CD14-positive monocyte (primary cell): ENCODE results near the gene ELFN1. TPM values are rescaled to one million over a fixed set of nuclear protein-coding genes. Genes with fewer than 3 reads are reported as not detected.

Experiments
- DNase-seq, 3 donors: peaks; one replicate each; pipeline ENCODE4 v3.0.0-alpha.2; 2011 to 2022
- H2AFZ ChIP-seq: 2 replicates; pipeline ENCODE4 v1.6.0; 2012; ENCODE audit warnings: mild to moderate bottlenecking, low read depth, low read length, inconsistent platforms; ENCODE audit not compliant: insufficient read depth, poor library complexity, severe bottlenecking
- H3K27ac ChIP-seq, 2 donors: 1 replicate in 1 of 2; 2 replicates in 1 of 2; pipeline ENCODE4 v1.5.1; 2012 to 2013; ENCODE audit warnings: low read length in 2 of 2, control low read depth in 1 of 2, inconsistent platforms in 1 of 2, low read depth in 1 of 2, mild to moderate bottlenecking in 1 of 2
- H3K27me3 ChIP-seq, 2 donors: one replicate each; pipeline versions ENCODE4 v1.6.0 to v1.6.1; 2011 to 2013; ENCODE audit warnings: low read length in 2 of 2; ENCODE audit not compliant: control insufficient read depth in 2 of 2, insufficient read depth in 2 of 2
- H3K36me3 ChIP-seq, 2 donors: replicated peaks in 1 of 2; 1 replicate in 1 of 2; 2 replicates in 1 of 2; pipeline versions ENCODE4 v1.5.1 to v1.6.1; 2012 to 2013; ENCODE audit warnings: low read length in 2 of 2, control low read depth in 1 of 2, inconsistent platforms in 1 of 2, mild to moderate bottlenecking in 1 of 2; ENCODE audit not compliant: insufficient read depth in 2 of 2, control insufficient read depth in 1 of 2
- H3K4me1 ChIP-seq, 2 donors: 1 replicate in 1 of 2; 2 replicates in 1 of 2; pipeline versions ENCODE4 v1.5.1 to v1.6.1; 2012 to 2013; ENCODE audit warnings: low read length in 2 of 2, control low read depth in 1 of 2, inconsistent platforms in 1 of 2, mild to moderate bottlenecking in 1 of 2, moderate library complexity in 1 of 2; ENCODE audit not compliant: insufficient read depth in 2 of 2, control insufficient read depth in 1 of 2
- H3K4me2 ChIP-seq: replicated peaks from 2 replicates; pipeline ENCODE3; 2012; ENCODE audit warnings: low read length, moderate library complexity, mild to moderate bottlenecking; ENCODE audit not compliant: poor library complexity, severe bottlenecking; ENCODE audit errors: extremely low read depth
- H3K4me3 ChIP-seq, 3 experiments: fragments of 200-600 bp in 1 of 3; sonication (generic) in 1 of 3; replicated peaks in 1 of 3; 1 replicate in 2 of 3; 2 replicates in 1 of 3; pipeline ENCODE4 v1.5.1; 2011 to 2013; ENCODE audit warnings: low read length in 3 of 3, mild to moderate bottlenecking in 3 of 3, control low read depth in 2 of 3, low read depth in 2 of 3, inconsistent platforms in 1 of 3, moderate library complexity in 1 of 3
- H3K79me2 ChIP-seq: 2 replicates; pipeline ENCODE4 v1.6.0; 2012; ENCODE audit warnings: mild to moderate bottlenecking, control low read depth, inconsistent platforms, low read length, moderate library complexity; ENCODE audit not compliant: insufficient read depth
- H3K9ac ChIP-seq: 2 replicates; pipeline ENCODE4 v1.6.0; 2017; ENCODE audit warnings: low read length, mild to moderate bottlenecking; ENCODE audit not compliant: insufficient read depth, poor library complexity, severe bottlenecking
- H3K9me3 ChIP-seq, 2 donors: replicated peaks in 1 of 2; 1 replicate in 1 of 2; 2 replicates in 1 of 2; pipeline versions ENCODE4 v1.5.1 to v1.6.1; 2012 to 2013; ENCODE audit warnings: low read length in 2 of 2, control low read depth in 1 of 2; ENCODE audit not compliant: control insufficient read depth in 1 of 2, insufficient read depth in 1 of 2
- H4K20me1 ChIP-seq: 2 replicates; pipeline ENCODE4 v1.6.0; 2012; ENCODE audit warnings: mild to moderate bottlenecking, low read length, control low read depth, moderate library complexity; ENCODE audit not compliant: insufficient read depth
- H3K27ac Mint-ChIP-seq, 7 donors: one replicate each; pipeline ENCODE4 v1.8.0; 2020; ENCODE audit warnings: mild to moderate bottlenecking in 7 of 7, mixed read lengths in 7 of 7, moderate library complexity in 6 of 7, inconsistent platforms in 2 of 7
- H3K27me3 Mint-ChIP-seq, 3 donors: one replicate each; pipeline ENCODE4 v1.8.0; 2021 to 2022; ENCODE audit warnings: low read depth in 3 of 3, mild to moderate bottlenecking in 3 of 3, mixed read lengths in 3 of 3, moderate library complexity in 3 of 3, inconsistent platforms in 1 of 3
- H3K36me3 Mint-ChIP-seq, 2 donors: one replicate each; pipeline ENCODE4 v1.8.0; 2020; ENCODE audit warnings: mixed read lengths in 2 of 2, inconsistent platforms in 1 of 2, mild to moderate bottlenecking in 1 of 2
- H3K4me1 Mint-ChIP-seq: one replicate; pipeline ENCODE4 v1.8.0; 2020; ENCODE audit warnings: mild to moderate bottlenecking, mixed read lengths
- H3K4me3 Mint-ChIP-seq, 2 donors: one replicate each; pipeline ENCODE4 v1.8.0; 2020; ENCODE audit warnings: mild to moderate bottlenecking in 2 of 2, mixed read lengths in 2 of 2, moderate library complexity in 1 of 2
- H3K9me3 Mint-ChIP-seq, 7 donors: one replicate each; pipeline ENCODE4 v1.8.0; 2020 to 2022; ENCODE audit warnings: mixed read lengths in 7 of 7, mild to moderate bottlenecking in 6 of 7, moderate library complexity in 6 of 7, inconsistent platforms in 2 of 7
- WGBS: methylation state at CpG from one replicate; pipeline ENCODE4 v1.1.5; 2013; ENCODE audit warnings: missing lambda C conversion rate; ENCODE audit not compliant: insufficient coverage; 5-methylcytosine and 5-hydroxymethylcytosine counted together
- intact Hi-C, 2 donors: fragments of 100-400 bp; cut with micrococcal nuclease; formaldehyde crosslinking; loops; one replicate each; pipeline versions ENCODE4 v1.15.0 to v1.15.1; 2023
- polyA plus RNA-seq, 3 donors: library from polyadenylated mRNA; depleted of rRNA in 1 of 3; unstranded in 2 of 3; stranded (reverse) in 1 of 3; fragments of 300-500 nt in 2 of 3; fragments of >200 nt in 1 of 3; fragmentation: Illumina TruSeq in 2 of 3; gene quantifications; 1 replicate in 2 of 3; 2 replicates in 1 of 3; pipeline ENCODE4 v1.2.3, GENCODE V29; 2012 to 2021
- TF ChIP-seq, protein P1 (sequence below): fragments of 200-600 bp; IDR thresholded peaks from one replicate; pipeline ENCODE4 v1.8.0; 2022; ENCODE audit warnings: antibody characterized with exemption, mild to moderate bottlenecking

The ELFN1 gene
- polyA plus RNA-seq, 3 donors, result not detected

DNA sequence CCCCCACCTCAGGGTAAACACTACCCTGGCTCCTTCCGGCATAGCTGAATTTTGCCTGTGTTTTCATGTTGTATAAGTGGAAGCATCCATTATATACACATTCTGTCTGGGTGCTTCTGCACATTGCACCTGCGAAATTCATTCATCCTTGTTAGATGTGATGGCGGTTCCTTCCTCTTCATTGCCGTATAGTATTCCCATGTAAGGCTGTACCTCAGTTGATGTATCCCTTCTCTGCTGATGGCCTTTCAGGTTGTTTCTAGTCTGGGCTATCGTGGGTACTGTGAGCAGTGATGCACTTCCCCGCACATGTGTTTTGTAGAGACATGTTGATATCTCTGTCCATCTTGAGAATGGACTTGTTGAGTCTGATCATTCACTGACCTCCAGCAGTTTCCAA, 28.9 kb downstream of the ELFN1 start:
- Mint-ChIP-seq H3K9me3 (peaks cover 9 to 22% (median 16%) of the 10 kb centered on the region in 7 donors), H3K4me1 (no peaks in the 10 kb centered on the region), H3K4me3 (no peak overlapping the region), H3K27me3 (peaks cover 5 to 20% (median 7%) of the 10 kb centered on the region in 3 donors), H3K36me3 (no peaks in the 10 kb centered on the region), H3K27ac (no peak overlapping the region)
- 98% methylated on average over 5 of the region's 6 CpGs for WGBS
- peaks cover 5 to 8% of the 10 kb centered on the region in 2 donors for H3K9me3 ChIP-seq
- no peak for DNase-seq
- H3K4me2 ChIP-seq, result no peak overlapping the region
- no peaks in the 10 kb centered on the region for H3K27me3 ChIP-seq
- TF ChIP-seq, protein P1, sequence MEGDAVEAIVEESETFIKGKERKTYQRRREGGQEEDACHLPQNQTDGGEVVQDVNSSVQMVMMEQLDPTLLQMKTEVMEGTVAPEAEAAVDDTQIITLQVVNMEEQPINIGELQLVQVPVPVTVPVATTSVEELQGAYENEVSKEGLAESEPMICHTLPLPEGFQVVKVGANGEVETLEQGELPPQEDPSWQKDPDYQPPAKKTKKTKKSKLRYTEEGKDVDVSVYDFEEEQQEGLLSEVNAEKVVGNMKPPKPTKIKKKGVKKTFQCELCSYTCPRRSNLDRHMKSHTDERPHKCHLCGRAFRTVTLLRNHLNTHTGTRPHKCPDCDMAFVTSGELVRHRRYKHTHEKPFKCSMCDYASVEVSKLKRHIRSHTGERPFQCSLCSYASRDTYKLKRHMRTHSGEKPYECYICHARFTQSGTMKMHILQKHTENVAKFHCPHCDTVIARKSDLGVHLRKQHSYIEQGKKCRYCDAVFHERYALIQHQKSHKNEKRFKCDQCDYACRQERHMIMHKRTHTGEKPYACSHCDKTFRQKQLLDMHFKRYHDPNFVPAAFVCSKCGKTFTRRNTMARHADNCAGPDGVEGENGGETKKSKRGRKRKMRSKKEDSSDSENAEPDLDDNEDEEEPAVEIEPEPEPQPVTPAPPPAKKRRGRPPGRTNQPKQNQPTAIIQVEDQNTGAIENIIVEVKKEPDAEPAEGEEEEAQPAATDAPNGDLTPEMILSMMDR, result no peak
- no peak overlapping the region for H3K27ac ChIP-seq
- intact Hi-C loops, result no loop called here
- no peaks in the 10 kb centered on the region for H4K20me1 ChIP-seq
- H3K9ac ChIP-seq, result no peak overlapping the region
- H3K4me3 ChIP-seq, result no peak overlapping the region
- H3K4me1 ChIP-seq, result no peaks in the 10 kb centered on the region
- H3K36me3 ChIP-seq, result no peaks in the 10 kb centered on the region
- no peak overlapping the region for H2AFZ ChIP-seq
- no peaks in the 10 kb centered on the region for H3K79me2 ChIP-seq

DNA sequence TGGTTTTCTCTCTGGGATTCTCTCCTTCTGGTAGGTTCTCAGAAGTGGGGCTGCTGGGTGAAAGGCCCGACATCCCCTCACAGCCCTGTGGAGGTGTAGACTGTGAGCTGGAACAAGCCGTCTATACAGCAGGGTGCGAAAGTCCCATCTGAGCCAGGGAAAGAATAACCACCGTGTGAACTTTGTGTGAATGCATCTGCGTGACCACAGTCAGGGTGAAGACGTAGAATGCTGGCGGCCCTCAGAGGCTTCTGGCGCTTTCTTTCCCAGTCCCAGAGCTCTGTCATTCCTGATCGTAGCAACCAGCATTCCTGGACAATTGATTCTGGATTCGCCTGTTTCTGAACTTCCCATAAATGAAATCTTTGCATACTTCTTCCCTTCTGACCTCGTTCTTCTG, 30.0 kb downstream of the ELFN1 start:
- H3K79me2 ChIP-seq, result no peaks in the 10 kb centered on the region
- no peaks in the 10 kb centered on the region for H3K36me3 Mint-ChIP-seq
- H3K27ac ChIP-seq, result no peak overlapping the region
- no peaks in the 10 kb centered on the region for H3K36me3 ChIP-seq
- DNase-seq, result no peak
- no peak overlapping the region for H3K4me3 Mint-ChIP-seq
- no peak overlapping the region for H3K4me2 ChIP-seq
- no peak overlapping the region for H3K4me3 ChIP-seq
- peaks cover 5 to 8% of the 10 kb centered on the region in 2 donors for H3K9me3 ChIP-seq
- no peak overlapping the region for H3K27ac Mint-ChIP-seq
- no peaks in the 10 kb centered on the region for H3K4me1 Mint-ChIP-seq
- intact Hi-C loops, result no loop called here
- H3K9me3 Mint-ChIP-seq, result peaks cover 9 to 22% (median 16%) of the 10 kb centered on the region in 7 donors
- TF ChIP-seq, protein P1, result no peak
- no peak overlapping the region for H3K9ac ChIP-seq
- peaks cover 5 to 24% (median 7%) of the 10 kb centered on the region in 3 donors for H3K27me3 Mint-ChIP-seq
- no peaks in the 10 kb centered on the region for H3K27me3 ChIP-seq
- no peaks in the 10 kb centered on the region for H3K4me1 ChIP-seq
- H2AFZ ChIP-seq, result no peak overlapping the region
- no peaks in the 10 kb centered on the region for H4K20me1 ChIP-seq
- 95% methylated on average over 10 of the region's 11 CpGs for WGBS
